Measurements from ENCODE around the gene ZBTB1. TPM values are rescaled to one million over a fixed set of nuclear protein-coding genes. Genes with fewer than 3 reads are reported as not detected.
"Not testable (repeated sequence)": the region's sequence is repeated elsewhere in the genome, so short reads cannot be mapped to it uniquely, and the experiment has no call there.

ZBTB1 gene
- total RNA-seq, 1 experiment from 2014 or later = 26.0 TPM

- ChIA-PET POLR2A (ENCODE audit: unreplicated experiment) (no interaction called here), CTCF (no interaction called here)
- Histone ChIP-seq H3K4me2 (ENCODE audit: low read length) (no peak overlapping the region), H2AFZ (ENCODE audit: low read length) (no peak overlapping the region), H3K27me3 (ENCODE audit: low read length) (no peaks in the 10 kb centered on the region), H3K9me3 (ENCODE audit: low read length) (no peaks in the 10 kb centered on the region), H3K9ac (ENCODE audit: low read length) (no peak overlapping the region), H3K9me2 (replicated peaks; ENCODE audit: low read length) (no peaks in the 10 kb centered on the region), H3K27ac (ENCODE audit: low read length) (no peak overlapping the region), H3K4me1 (ENCODE audit: insufficient read depth, low read length) (peaks cover 11% of the 10 kb centered on the region), H3F3A (ENCODE audit: low read length, unreplicated experiment) (no peaks in the 10 kb centered on the region), H4K20me1 (ENCODE audit: low read length) (no peaks in the 10 kb centered on the region), H3K79me2 (ENCODE audit: low read length) (no peaks in the 10 kb centered on the region), H3K4me3 (ENCODE audit: low read length) (no peak overlapping the region), H3K36me3 (ENCODE audit: low read depth, low read length) (no peaks in the 10 kb centered on the region)
- TF ChIP-seq CTCF (conservative IDR thresholded peaks at IDR 0.05; ENCODE audit: low read depth, low read length) (no peak), EZH2phosphoT487 (IDR thresholded peaks at IDR 0.05; ENCODE audit: borderline replicate concordance, low read length) (no peak), EZH2 (IDR thresholded peaks at IDR 0.05; ENCODE audit: low read length, unreplicated experiment) (no peak)
- intact Hi-C loops (cut with micrococcal nuclease) = no loop called here
- DNase-seq (no peak), ATAC-seq (peak; percentile 6)
- BruUV-seq (replicated peaks) = no TSS peak
These were observed 62.1 kb downstream of the ZBTB1 start for GRCh38 chr14:64566651-64567122.

- intact Hi-C loops (cut with micrococcal nuclease) = loop anchor here (2.0 kb wide), 1 partner anchor 26 kb away; no protein-coding TSS in a partner anchor
- Histone ChIP-seq H3K9me3 (ENCODE audit: low read length) (no peaks in the 10 kb centered on the region), H3K4me1 (ENCODE audit: insufficient read depth, low read length) (peaks cover 11% of the 10 kb centered on the region), H3K9me2 (replicated peaks; ENCODE audit: low read length) (no peaks in the 10 kb centered on the region), H3K4me3 (ENCODE audit: low read length) (no peak overlapping the region), H3K9ac (ENCODE audit: low read length) (no peak overlapping the region), H2AFZ (ENCODE audit: low read length) (peak overlapping the region; percentile 36), H3K79me2 (ENCODE audit: low read length) (no peaks in the 10 kb centered on the region), H3K27me3 (ENCODE audit: low read length) (no peaks in the 10 kb centered on the region), H3K4me2 (ENCODE audit: low read length) (0 out of 2 replicates have a peak overlapping the region, but pooled peaks have one; percentile 12), H3K27ac (ENCODE audit: low read length) (no peak overlapping the region), H4K20me1 (ENCODE audit: low read length) (no peaks in the 10 kb centered on the region), H3F3A (ENCODE audit: low read length, unreplicated experiment) (no peaks in the 10 kb centered on the region), H3K36me3 (ENCODE audit: low read depth, low read length) (no peaks in the 10 kb centered on the region)
- no peak for TF ChIP-seq EZH2 (IDR thresholded peaks at IDR 0.05; ENCODE audit: low read length, unreplicated experiment)
- TF ChIP-seq EZH2phosphoT487 (IDR thresholded peaks at IDR 0.05; ENCODE audit: borderline replicate concordance, low read length) = no peak
- no peak for TF ChIP-seq CTCF (conservative IDR thresholded peaks at IDR 0.05; ENCODE audit: low read depth, low read length)
- ATAC-seq = peak; percentile 91
- ChIA-PET CTCF (interaction anchor here (0.6 kb wide), 1 partner anchor 30 kb away, joined by 6 read pairs; no protein-coding TSS in a partner anchor), POLR2A (ENCODE audit: unreplicated experiment) (interaction anchor here (0.5 kb wide), 2 partner anchors 46 to 459 kb away, joined by 4 to 5 read pairs; no protein-coding TSS in a partner anchor)
- peak; percentile 63 for DNase-seq
- BruUV-seq (replicated peaks) = no TSS peak
These were observed 64.6 kb downstream of the ZBTB1 start for GRCh38 chr14:64569138-64569631.

- peak overlapping the region; percentile 36; the same call in 1 of the 2 replicates for H2AFZ ChIP-seq (ENCODE audit: low read length)
- ChIA-PET CTCF (interaction anchor here (0.6 kb wide), 1 partner anchor 30 kb away, joined by 6 read pairs; no protein-coding TSS in a partner anchor), POLR2A (ENCODE audit: unreplicated experiment) (interaction anchor here (0.5 kb wide), 2 partner anchors 45 to 459 kb away, joined by 4 to 5 read pairs; no protein-coding TSS in a partner anchor)
- H3K9me3 ChIP-seq (ENCODE audit: low read length); H3K27me3 ChIP-seq (ENCODE audit: low read length); BruUV-seq (replicated peaks); H3K4me2 ChIP-seq (ENCODE audit: low read length); H3K79me2 ChIP-seq (ENCODE audit: low read length); ATAC-seq; DNase-seq; H3F3A ChIP-seq (ENCODE audit: low read length, unreplicated experiment); H3K4me3 ChIP-seq (ENCODE audit: low read length); H4K20me1 ChIP-seq (ENCODE audit: low read length); H3K27ac ChIP-seq (ENCODE audit: low read length); H3K9me2 ChIP-seq (replicated peaks; ENCODE audit: low read length); H3K9ac ChIP-seq (ENCODE audit: low read length); H3K36me3 ChIP-seq (ENCODE audit: low read depth, low read length): not testable (repeated sequence)
- peaks cover 11% of the 10 kb centered on the region for H3K4me1 ChIP-seq (ENCODE audit: insufficient read depth, low read length)
- intact Hi-C loops (cut with micrococcal nuclease) = loop anchor here (2.0 kb wide), 1 partner anchor 27 kb away; no protein-coding TSS in a partner anchor
These were observed 65.1 kb downstream of the ZBTB1 start for GRCh38 chr14:64569646-64570045.

Data from PC-3 (cell line).